Adrenal gland (tissue), 12 donors: ENCODE data around the gene NAA11. TPM values are rescaled to one million over a fixed set of nuclear protein-coding genes. Genes with fewer than 3 reads are reported as not detected.

Source experiments
- DNase-seq, 7 donors: peaks; one replicate each; pipeline ENCODE4 v3.0.0-alpha.2; 2019 to 2020
- H3K27ac ChIP-seq, 5 donors: fragments of 200-600 bp; sonication (generic) in 4 of 5; 1 replicate in 3 of 5; 2 replicates in 2 of 5; pipeline versions ENCODE4 v1.5.1 to v1.8.0; 2016 to 2020; ENCODE audit warnings: mild to moderate bottlenecking in 1 of 5
- H3K27me3 ChIP-seq: fragments of 200-600 bp; 2 replicates; pipeline ENCODE4 v1.8.0; 2021
- H3K36me3 ChIP-seq, 2 donors: fragments of 200-600 bp; replicated peaks in 1 of 2; 1 replicate in 1 of 2; 2 replicates in 1 of 2; pipeline versions ENCODE4 v1.5.1 to v1.8.0; 2018 to 2022
- H3K4me1 ChIP-seq, 2 donors: fragments of 200-600 bp; replicated peaks in 1 of 2; 1 replicate in 1 of 2; 2 replicates in 1 of 2; pipeline versions ENCODE4 v1.5.1 to v1.8.0; 2018 to 2021
- H3K4me3 ChIP-seq, 4 donors: fragments of 200-600 bp; sonication (generic) in 3 of 4; one replicate each; pipeline ENCODE4 v1.5.1; 2016 to 2018
- H3K9me3 ChIP-seq, 3 donors: fragments of 200-600 bp; sonication (generic) in 1 of 3; replicated peaks in 1 of 3; 1 replicate in 2 of 3; 2 replicates in 1 of 3; pipeline versions ENCODE4 v1.5.1 to v1.8.0; 2016 to 2021
- POLR2A ChIP-seq, 2 donors: fragments of 450-650 bp; IDR thresholded peaks; one replicate each; pipeline ENCODE4 v1.6.1; 2017; ENCODE audit warnings: antibody characterized with exemption in 2 of 2, mild to moderate bottlenecking in 2 of 2, moderate library complexity in 1 of 2
- WGBS, 4 donors: extraction: QIAGEN DNeasy Blood & Tissue Kit in 2 of 4; methylation state at CpG; one replicate each; pipeline versions ENCODE4 v1.1.5 to v1.1.7; 2013 to 2017; 5-methylcytosine and 5-hydroxymethylcytosine counted together
- intact Hi-C, 2 donors: fragments of 100-400 bp; cut with DNase I; formaldehyde crosslinking; loops; one replicate each; pipeline versions ENCODE4 v1.14.1 to v1.15.0; 2022 to 2023
- polyA plus RNA-seq, 3 donors: library from polyadenylated mRNA; stranded (reverse); fragments of 200-250 nt in 2 of 3; fragments of 350-450 nt in 1 of 3; fragmentation: Illumina TruSeq in 1 of 3; extraction: RNeasy Lipid Tissue Mini Kit (QIAGEN cat#74804) in 1 of 3; gene quantifications; one replicate each; pipeline ENCODE4 v1.2.3, GENCODE V29; 2013 to 2014
- total RNA-seq, 9 donors: library from RNA; depleted of rRNA in 4 of 9; stranded (reverse); fragments of >200 nt in 4 of 9; fragments of 120-200 nt in 1 of 9; fragmentation: NEBNext Ultra II Directional in 1 of 9; extraction: Animal tissue kit (Norgen Biotek cat#: 25700) in 1 of 9; gene quantifications; one replicate each; pipeline versions ENCODE4 v1.1.0 to v1.2.4, GENCODE V29; 2013 to 2023
- TF ChIP-seq, protein P1 (sequence below), 6 experiments: fragments of 450-650 bp in 4 of 6; fragments of 200-600 bp in 2 of 6; sonication (generic) in 1 of 6; IDR thresholded peaks; 1 replicate in 5 of 6; 2 replicates in 1 of 6; pipeline versions ENCODE4 v1.5.1 to v1.8.0; 2016 to 2021; ENCODE audit warnings: antibody characterized with exemption in 6 of 6, mild to moderate bottlenecking in 2 of 6, moderate library complexity in 1 of 6
- donor health status: healthy with polysubstance abuse.
- donor health status: Bipolar disorder and iron deficiency.
- donor health status: DM: yes; HTN: yes; CAD: no.
- donor health status: DM: no; HTN: no; CAD: no.
- donor health status: DM: no; HTN: no; CAD: no.
- donor health status: DM: yes; HTN: yes; CAD: no.

The NAA11 gene
- total and polyA plus RNA-seq, 12 donors: not detected

- intact Hi-C loops: no loop called here
- no peak for DNase-seq
- Histone ChIP-seq H3K36me3 (no peaks in the 10 kb centered on the region), H3K4me3 (no peak overlapping the region), H3K27ac (no peak overlapping the region), H3K9me3 (no peaks in the 10 kb centered on the region), H3K27me3 (no peaks in the 10 kb centered on the region), H3K4me1 (no peaks in the 10 kb centered on the region)
- TF ChIP-seq, protein P1, sequence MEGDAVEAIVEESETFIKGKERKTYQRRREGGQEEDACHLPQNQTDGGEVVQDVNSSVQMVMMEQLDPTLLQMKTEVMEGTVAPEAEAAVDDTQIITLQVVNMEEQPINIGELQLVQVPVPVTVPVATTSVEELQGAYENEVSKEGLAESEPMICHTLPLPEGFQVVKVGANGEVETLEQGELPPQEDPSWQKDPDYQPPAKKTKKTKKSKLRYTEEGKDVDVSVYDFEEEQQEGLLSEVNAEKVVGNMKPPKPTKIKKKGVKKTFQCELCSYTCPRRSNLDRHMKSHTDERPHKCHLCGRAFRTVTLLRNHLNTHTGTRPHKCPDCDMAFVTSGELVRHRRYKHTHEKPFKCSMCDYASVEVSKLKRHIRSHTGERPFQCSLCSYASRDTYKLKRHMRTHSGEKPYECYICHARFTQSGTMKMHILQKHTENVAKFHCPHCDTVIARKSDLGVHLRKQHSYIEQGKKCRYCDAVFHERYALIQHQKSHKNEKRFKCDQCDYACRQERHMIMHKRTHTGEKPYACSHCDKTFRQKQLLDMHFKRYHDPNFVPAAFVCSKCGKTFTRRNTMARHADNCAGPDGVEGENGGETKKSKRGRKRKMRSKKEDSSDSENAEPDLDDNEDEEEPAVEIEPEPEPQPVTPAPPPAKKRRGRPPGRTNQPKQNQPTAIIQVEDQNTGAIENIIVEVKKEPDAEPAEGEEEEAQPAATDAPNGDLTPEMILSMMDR (IDR thresholded peaks at IDR 0.05): no peak
- 77 to 91% (median 84%) methylated on average over 7 to 11 of the region's 11 CpGs for WGBS, 4 donors
Measured at GRCh38 chr4:79296768-79297428, 29.0 kb downstream of the NAA11 start.

DNA sequence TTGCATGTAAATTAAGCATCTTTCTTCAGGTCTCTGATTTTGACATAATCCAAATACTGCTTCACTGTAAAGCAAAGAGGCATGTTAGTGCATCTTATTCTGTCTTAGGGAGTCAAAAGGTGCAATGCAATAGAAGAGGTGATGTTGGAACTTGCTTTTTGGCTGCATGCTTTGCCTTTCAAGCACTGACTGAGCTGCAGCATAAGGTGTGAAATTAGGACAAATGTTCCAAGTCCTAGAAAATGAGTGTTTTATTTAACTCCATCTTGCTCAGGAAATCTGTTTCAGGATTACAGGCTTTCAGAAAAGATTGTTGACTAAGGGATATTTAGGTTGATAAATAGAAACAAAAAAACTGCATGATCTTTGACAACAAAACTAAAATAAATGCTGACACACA, 30.8 kb downstream of the NAA11 start:
- Histone ChIP-seq H3K9me3 (no peaks in the 10 kb centered on the region), H3K36me3 (no peaks in the 10 kb centered on the region), H3K27me3 (no peaks in the 10 kb centered on the region), H3K27ac (no peak overlapping the region), H3K4me3 (no peak overlapping the region), H3K4me1 (no peaks in the 10 kb centered on the region)
- DNase-seq: no peak
- no peak for TF ChIP-seq POLR2A (IDR thresholded peaks at IDR 0.05)
- TF ChIP-seq, protein P1 (IDR thresholded peaks at IDR 0.05): no peak
- intact Hi-C loops: no loop called here

DNA sequence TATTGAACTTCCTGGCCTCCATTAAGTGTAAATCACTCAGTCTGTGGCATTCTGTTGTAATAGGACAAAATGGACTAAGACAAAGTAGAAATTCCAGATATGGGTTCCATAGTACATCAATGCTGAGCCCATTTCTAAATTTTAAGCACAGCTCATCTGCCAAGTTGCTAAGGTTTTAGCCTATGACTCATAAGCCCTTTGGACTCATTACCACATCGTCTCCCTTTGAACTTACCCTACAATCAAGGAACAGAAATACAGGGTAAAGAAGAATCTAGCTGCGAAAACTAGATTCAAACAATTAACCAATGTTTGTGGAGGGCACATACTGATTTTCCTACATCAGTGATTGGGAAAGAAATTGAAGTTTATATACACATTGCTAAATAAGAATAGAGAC, 31.8 kb downstream of the NAA11 start:
- intact Hi-C loops: no loop called here
- no peaks in the 10 kb centered on the region for H3K36me3 ChIP-seq
- H3K9me3 ChIP-seq: no peaks in the 10 kb centered on the region
- no peak overlapping the region for H3K4me3 ChIP-seq
- no peaks in the 10 kb centered on the region for H3K27me3 ChIP-seq
- WGBS, 4 donors: 66 to 79% (median 71%) methylated on average over 2 of the region's 2 CpGs
- TF ChIP-seq, protein P1 (IDR thresholded peaks at IDR 0.05): no peak
- no peak for TF ChIP-seq POLR2A (IDR thresholded peaks at IDR 0.05)
- no peak overlapping the region for H3K27ac ChIP-seq
- no peak for DNase-seq
- H3K4me1 ChIP-seq: no peaks in the 10 kb centered on the region

DNA sequence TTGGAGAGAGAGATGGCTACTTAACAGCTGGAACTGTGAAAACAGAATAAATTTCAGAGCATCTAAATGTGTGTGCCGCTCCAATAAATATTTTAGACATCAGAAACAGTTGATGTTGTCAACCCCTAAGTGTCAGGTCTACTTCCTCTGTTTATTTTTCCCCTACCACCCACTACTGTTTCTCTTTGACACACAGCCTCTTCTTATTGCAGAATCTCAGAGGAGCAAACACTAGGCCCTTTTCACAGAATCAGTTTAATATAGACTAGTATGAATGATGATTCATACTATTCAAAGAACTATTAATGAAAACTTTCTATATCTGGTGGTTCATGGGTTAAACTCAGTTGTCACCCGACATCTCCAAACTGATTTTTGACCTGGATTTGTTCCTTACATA, 33.9 kb downstream of the NAA11 start:
- 51 to 70% (median 60%) methylated on average over 2 of the region's 2 CpGs for WGBS, 4 donors
- no peaks in the 10 kb centered on the region for H3K27me3 ChIP-seq
- DNase-seq: no peak
- no peaks in the 10 kb centered on the region for H3K36me3 ChIP-seq
- no peaks in the 10 kb centered on the region for H3K4me1 ChIP-seq
- no peak for TF ChIP-seq POLR2A (IDR thresholded peaks at IDR 0.05)
- TF ChIP-seq, protein P1 (IDR thresholded peaks at IDR 0.05): no peak
- no peaks in the 10 kb centered on the region for H3K9me3 ChIP-seq
- no peak overlapping the region for H3K27ac ChIP-seq
- intact Hi-C loops: no loop called here
- no peak overlapping the region for H3K4me3 ChIP-seq
